ENCODE results near the gene CYP4F12.

DNA sequence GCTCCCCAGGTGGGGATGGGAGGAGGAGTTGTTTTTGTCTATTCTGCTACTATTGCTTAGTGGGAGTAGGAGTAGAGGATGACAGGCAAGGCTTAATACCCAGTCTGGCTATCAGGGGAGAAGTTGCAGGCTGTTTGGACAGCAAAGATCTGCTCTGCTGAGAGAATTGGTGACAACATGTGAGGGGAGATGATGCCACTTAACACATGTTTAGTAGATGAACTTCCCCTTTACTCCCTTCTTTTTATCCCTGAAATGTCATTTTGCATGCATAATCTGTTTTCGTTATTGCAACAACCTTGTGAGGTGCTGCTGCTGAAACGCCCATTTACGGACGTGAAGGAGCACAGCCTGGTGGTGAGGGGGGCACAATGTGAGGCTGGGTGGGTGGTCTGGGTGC is 3.0 kb upstream of the CYP4F12 start:
- TF ChIP-seq, protein P1, sequence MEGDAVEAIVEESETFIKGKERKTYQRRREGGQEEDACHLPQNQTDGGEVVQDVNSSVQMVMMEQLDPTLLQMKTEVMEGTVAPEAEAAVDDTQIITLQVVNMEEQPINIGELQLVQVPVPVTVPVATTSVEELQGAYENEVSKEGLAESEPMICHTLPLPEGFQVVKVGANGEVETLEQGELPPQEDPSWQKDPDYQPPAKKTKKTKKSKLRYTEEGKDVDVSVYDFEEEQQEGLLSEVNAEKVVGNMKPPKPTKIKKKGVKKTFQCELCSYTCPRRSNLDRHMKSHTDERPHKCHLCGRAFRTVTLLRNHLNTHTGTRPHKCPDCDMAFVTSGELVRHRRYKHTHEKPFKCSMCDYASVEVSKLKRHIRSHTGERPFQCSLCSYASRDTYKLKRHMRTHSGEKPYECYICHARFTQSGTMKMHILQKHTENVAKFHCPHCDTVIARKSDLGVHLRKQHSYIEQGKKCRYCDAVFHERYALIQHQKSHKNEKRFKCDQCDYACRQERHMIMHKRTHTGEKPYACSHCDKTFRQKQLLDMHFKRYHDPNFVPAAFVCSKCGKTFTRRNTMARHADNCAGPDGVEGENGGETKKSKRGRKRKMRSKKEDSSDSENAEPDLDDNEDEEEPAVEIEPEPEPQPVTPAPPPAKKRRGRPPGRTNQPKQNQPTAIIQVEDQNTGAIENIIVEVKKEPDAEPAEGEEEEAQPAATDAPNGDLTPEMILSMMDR (IDR thresholded peaks at IDR 0.05; ENCODE audit: borderline replicate concordance, extremely low read depth, low read length, poor library complexity, severe bottlenecking): no peak
- TF ChIP-seq EZH2 (IDR thresholded peaks at IDR 0.05; ENCODE audit: borderline replicate concordance, low read depth, low read length, severe bottlenecking): no peak
